CMK (cell line): ENCODE measurements around the gene TRIB2.
A peak's percentile ranks its signal among the peaks of the same experiment; 100 is the strongest.

Experiments used
- DNase-seq: peaks from one replicate; pipeline ENCODE4 v3.0.0-alpha.2; 2010; ENCODE audit warnings: low read depth

TRIB2 gene

GRCh38 chr2:12700989-12701388 lies 15.7 kb upstream of the TRIB2 start:
- DNase-seq: no peak

DNA sequence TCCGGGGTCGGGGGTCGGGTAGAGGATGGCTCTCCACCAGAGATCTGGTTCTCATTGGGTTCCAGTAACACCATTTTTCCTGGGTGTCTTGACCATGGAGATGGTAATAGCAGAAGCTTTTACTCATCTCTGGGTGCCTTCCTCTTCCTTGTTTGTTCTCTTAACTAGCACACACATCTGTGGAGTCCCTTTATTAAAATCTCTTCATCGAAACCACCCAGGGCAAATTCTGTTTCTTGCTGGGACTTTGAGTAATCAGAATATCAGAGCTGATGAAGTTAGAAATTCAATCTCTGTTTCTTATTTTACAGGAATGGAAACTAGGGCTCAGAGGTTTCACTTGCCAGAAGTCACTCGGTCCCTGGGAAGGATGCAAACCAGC lies 15.0 kb upstream of the TRIB2 start:
- DNase-seq: no peak

DNA sequence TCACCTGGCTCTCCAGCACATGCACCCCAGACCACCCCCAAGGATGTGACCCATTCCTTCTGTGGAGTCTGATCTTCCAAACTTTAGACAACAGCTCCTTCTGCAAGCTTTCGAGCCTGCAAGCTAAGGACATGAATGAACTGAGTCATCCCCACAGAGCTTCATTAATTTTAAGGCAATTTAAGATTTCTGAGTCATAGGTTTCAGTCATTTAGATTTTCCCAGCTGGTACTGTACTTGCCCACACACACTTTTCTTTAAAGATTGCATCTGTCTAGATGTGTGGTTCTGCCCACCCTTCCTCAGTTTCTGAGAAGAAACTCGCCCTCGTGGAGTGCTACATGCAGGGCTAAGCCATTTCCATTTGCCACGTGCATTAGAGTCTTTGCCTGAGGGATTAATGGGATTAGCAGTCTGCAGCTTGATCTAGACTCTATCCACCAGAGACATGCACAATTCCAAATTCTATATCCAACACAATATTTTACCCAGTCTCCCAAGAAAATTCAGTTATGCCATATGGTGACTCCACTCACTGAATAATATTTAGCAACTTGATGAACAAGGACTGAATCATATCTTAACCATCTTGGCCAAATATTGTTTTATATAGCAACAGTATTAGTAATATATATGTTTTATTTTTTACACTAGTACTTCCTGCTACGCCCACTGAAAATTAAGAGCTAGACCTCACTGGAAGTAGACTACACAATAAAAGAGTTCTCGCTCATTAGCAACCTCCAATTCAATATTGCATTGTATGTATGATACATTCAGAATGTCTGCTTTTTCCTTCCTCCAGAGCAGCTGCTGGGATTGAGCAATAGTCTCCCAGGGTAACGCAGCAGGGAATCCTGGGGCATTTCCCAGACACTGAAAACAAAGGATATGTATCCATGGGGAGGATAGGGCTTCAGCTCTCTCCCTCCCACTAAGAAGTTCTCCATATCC lies 14.3 kb upstream of the TRIB2 start:
- DNase-seq: no peak

DNA sequence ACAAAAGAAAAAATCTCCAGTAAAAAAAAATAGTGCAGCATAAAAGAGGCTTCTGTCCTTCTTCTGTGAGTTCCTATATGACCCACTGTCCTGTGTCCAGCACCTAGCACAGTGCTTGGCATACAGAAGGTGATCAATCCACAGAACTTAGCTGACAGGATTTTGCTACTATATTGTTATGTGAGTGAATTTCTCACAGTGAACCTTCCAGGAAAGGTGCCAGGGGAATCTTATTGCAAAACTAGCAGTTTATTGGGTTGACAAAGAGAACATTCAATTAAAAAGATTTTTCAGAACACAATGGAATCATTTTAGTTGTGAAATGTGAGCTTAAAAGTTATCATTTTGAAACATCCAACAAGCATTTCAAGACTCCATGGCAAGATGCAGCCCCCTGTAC lies 12.4 kb upstream of the TRIB2 start:
- DNase-seq: no peak

DNA sequence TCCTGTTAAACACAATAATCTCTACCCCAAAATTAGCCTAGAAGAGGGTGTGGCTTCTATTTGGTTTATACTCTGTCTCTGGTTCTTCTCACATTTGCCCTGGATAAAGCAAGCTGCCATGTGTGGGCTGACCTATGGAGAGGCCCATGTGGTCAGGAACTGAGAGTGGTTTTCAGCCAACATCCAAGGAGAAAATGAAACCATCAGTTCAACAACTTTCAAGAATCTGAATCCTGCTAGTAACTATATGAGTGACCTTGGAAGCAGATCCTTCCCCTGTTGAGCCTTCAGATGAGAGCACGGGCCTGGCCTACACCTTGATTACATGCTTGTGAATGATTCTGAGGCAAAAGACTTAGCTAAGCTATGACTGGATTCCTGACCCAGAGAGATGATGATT lies 11.5 kb upstream of the TRIB2 start:
- no peak for DNase-seq

DNA sequence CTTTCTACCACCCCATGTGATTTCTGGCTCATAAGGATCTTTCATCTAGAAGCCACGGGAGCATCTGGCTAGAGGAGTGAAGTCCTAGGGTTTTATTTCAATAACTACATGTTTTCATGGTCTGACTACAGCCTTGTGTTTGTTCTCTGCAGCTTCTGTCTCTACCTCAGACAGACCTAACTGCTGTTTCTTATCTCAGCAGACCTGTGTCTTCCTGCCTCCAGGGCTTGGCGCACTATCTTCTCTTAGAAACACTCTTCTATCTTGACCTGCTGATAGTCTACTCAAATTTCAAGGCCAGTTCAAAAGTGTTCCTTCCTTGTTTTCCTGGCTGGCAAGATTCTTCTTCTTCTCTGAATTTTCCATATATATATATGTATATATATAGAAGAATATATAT lies 11.0 kb upstream of the TRIB2 start:
- DNase-seq: peak; percentile 84

DNA sequence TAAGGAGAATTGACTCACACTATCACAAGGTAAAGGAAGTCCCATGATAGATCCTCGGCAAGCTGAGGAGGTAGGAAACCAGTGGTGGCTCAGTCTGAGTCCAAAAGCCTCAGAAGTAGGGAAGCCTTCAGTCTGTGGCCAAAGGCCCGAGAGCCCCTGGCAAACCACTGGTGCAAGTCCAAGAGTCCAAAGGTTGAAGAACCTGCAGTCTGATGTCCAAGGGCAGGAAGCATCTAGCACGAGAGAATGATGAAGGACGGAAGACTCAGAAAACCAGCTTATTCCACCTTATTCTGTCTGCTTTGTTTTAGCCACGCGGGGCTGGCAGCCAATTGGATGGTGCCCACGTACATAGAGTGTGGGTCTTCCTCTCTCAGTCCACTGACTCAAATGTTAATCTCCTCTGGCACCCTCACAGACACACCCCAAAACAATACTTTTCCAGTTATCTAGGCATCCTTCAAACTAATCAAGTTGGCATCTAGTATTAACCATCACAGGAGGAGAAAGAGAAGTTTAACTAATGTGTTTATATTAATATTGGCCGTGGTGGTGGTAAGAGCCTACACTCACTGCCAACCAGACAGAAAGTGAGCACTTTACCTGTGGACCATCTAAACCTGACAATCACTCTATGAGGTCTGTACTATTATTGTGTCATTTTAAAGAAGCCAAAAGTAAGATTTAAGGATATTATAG lies 8.1 kb upstream of the TRIB2 start:
- DNase-seq: no peak

- DNase-seq: no peak
Observed at GRCh38 chr2:12709207-12709522, 7.6 kb upstream of the TRIB2 start.

GRCh38 chr2:12710301-12710700 lies 6.4 kb upstream of the TRIB2 start:
- no peak for DNase-seq

DNA sequence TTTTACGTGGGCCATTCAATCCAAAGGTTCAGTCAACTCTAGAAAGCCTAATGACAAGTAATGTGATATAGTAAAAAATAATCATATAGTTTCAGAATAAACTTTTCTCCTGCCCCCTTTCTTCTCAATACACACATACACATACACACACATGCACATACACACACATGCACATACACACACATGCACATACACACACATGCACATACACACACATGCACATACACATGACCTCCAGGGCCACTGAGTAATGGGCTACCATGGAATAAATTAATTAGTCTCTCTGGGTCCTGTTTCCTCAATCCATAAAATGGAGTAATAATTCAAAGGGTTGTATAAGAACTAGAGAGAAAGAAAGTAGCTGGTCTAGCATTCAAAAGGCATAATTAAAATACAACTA lies 5.4 kb upstream of the TRIB2 start:
- DNase-seq: no peak

DNA sequence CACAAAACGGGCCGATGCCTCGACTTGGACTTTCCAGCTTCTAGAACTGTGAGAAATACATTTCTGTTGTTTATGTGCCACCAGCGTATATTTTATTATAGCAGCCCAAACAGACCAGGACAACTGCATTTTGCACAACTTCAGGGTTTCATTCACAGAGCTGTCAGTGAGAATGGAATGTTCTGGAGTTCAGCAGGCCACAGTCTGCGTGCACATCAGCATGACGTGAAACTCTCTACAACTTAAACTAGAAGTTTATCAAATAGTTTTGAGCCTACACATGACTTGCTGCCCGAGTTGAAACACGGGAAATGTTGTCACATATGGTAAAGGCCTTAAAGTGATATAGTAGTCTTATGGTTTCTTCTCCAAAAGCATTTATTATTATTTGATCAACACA lies 3.9 kb upstream of the TRIB2 start:
- no peak for DNase-seq

GRCh38 chr2:12714391-12715221 lies 2.1 kb upstream of the TRIB2 start:
- DNase-seq: no peak

GRCh38 chr2:12715258-12716031 lies 1.3 kb upstream of the TRIB2 start:
- no peak for DNase-seq

DNA sequence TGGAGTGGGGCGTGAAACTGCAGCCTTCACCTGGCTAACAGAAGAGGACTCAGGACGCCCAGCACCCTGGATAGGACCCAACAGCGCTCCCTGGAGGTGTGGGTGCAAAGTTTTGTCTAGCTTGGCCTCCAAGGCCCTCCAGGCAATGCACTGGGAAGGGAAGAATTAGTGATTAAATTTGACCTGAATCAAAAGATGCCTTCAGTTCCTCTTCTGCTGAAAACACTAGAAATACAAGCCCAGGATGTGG lies 779 bp upstream of the TRIB2 start:
- peak; percentile 84 for DNase-seq

DNA sequence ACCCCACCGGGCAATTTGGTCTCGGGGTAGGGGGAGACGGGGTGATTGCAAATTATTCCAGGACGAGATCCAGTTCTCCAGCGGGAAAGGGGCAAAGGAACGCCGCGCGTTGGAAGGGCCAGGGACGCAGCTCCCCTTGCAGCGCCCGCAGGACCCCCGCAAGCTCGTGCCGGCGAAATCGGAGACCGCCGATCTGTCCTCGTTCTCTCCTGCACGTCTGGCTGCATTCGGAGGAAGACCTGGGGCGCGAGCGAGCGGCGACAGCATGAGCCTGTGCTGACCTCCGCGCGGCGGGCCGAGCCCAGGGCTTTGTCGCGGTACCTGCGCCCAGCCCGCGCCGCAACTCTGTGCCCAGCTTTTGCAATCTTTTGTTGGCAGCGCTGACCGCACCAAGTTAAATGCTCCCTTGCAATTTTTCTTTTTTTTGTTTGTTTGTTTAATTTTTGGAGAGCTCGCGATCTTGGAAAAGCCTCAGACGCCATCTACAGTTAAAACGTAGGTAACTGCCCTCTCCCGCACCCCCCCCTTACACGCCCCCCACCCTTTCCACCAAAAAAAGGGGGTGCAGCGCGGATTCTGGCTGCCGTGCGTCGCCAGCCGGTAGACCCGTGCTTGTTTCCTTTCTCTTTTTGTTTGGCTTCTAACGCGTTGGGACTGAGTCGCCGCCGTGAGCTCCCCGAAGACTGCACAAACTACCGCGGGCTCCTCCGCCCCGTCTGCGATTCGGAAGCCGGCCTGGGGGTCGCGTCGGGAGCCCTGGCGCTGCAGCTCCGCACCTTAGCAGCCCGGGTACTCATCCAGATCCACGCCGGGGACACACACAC lies 667 bp downstream of the TRIB2 start:
- DNase-seq: no peak

GRCh38 chr2:12718015-12718671 lies 1.4 kb downstream of the TRIB2 start:
- no peak for DNase-seq

- no peak for DNase-seq
Observed at GRCh38 chr2:12718711-12719399, 2.1 kb downstream of the TRIB2 start.

- no peak for DNase-seq
Observed at GRCh38 chr2:12719400-12720277, 2.9 kb downstream of the TRIB2 start.

- no peak for DNase-seq
Observed at GRCh38 chr2:12720278-12720620, 3.5 kb downstream of the TRIB2 start.
